WTC11 (cell line): ENCODE results near the gene ACVR2B. TPM values are rescaled to one million over a fixed set of nuclear protein-coding genes. Genes with fewer than 3 reads are reported as not detected.

Source experiments
- ATAC-seq: fragments of 200-7000 bp; cut with Tn5 transposase; 2 replicates; pipeline ENCODE4 v1.10.0; 2021; ENCODE audit warnings: mild to moderate bottlenecking, moderate library complexity
- Bru-seq: library from RNA; stranded (reverse); fragments of 400-500 nt; gene quantifications from one replicate; lab custom pipeline; 2021; lab: Mats Ljungman, UMichigan
- CTCF ChIA-PET: fragments of 300-600 bp; sonication (Branson Sonifier 250); formaldehyde crosslinking; loops from one replicate; lab custom pipeline; 2021; ENCODE audit warnings: antibody characterized with exemption; lab: Charles Lee
- POLR2A ChIA-PET: fragments of 350-600 bp; sonication (Branson Sonifier 250); formaldehyde crosslinking; loops from one replicate; lab custom pipeline; 2021; ENCODE audit warnings: antibody characterized with exemption; lab: Charles Lee
- DNase-seq: peaks from one replicate; pipeline ENCODE4 v3.0.0; 2021; ENCODE audit warnings: low spot score
- H3K27ac Mint-ChIP-seq: 2 replicates; pipeline ENCODE4 v1.8.0; 2021; ENCODE audit warnings: mixed read lengths
- H3K27me3 Mint-ChIP-seq: 2 replicates; pipeline ENCODE4 v1.8.0; 2021; ENCODE audit warnings: low read depth, mild to moderate bottlenecking, moderate library complexity, mixed read lengths
- H3K36me3 Mint-ChIP-seq: 2 replicates; pipeline ENCODE4 v1.8.0; 2021; ENCODE audit warnings: mixed read lengths
- H3K4me1 Mint-ChIP-seq: 2 replicates; pipeline ENCODE4 v1.8.0; 2022; ENCODE audit warnings: mixed read lengths
- H3K4me3 Mint-ChIP-seq: 2 replicates; pipeline ENCODE4 v1.8.0; 2021; ENCODE audit warnings: mild to moderate bottlenecking, moderate library complexity, mixed read lengths
- H3K9me3 Mint-ChIP-seq: 2 replicates; pipeline ENCODE4 v1.8.0; 2021; ENCODE audit warnings: mixed read lengths
- AFF4 ChIP-seq: sonication (generic); formaldehyde crosslinking; IDR thresholded peaks from 2 replicates; pipeline ENCODE4 v1.8.1; 2023; ENCODE audit warnings: mild to moderate bottlenecking, missing genetic modification reagents, borderline replicate concordance
- ARID4B ChIP-seq: sonication (generic); formaldehyde crosslinking; IDR thresholded peaks from 2 replicates; pipeline ENCODE4 v1.8.0; 2023; ENCODE audit warnings: missing genetic modification reagents, mild to moderate bottlenecking, borderline replicate concordance
- CREB1 ChIP-seq: sonication (generic); formaldehyde crosslinking; IDR thresholded peaks from 2 replicates; pipeline ENCODE4 v1.8.0; 2023; ENCODE audit warnings: mild to moderate bottlenecking, missing genetic modification reagents
- CTCF ChIP-seq: fragments of 200-600 bp; IDR thresholded peaks from 2 replicates; pipeline ENCODE4 v1.8.0; 2022; ENCODE audit warnings: antibody characterized with exemption
- ESRRA ChIP-seq: sonication (generic); formaldehyde crosslinking; IDR thresholded peaks from 2 replicates; pipeline ENCODE4 v1.8.1; 2022; ENCODE audit warnings: mild to moderate bottlenecking, missing genetic modification reagents, borderline replicate concordance
- FOXP1 ChIP-seq: sonication (generic); formaldehyde crosslinking; IDR thresholded peaks from 2 replicates; pipeline ENCODE4 v1.8.0; 2022; ENCODE audit warnings: missing genetic modification reagents, mild to moderate bottlenecking, moderate library complexity, borderline replicate concordance
- IRF2 ChIP-seq: sonication (generic); formaldehyde crosslinking; IDR thresholded peaks from 2 replicates; pipeline ENCODE4 v1.8.0; 2022; ENCODE audit warnings: low read depth, missing genetic modification reagents, borderline replicate concordance
- JUN ChIP-seq: sonication (generic); formaldehyde crosslinking; IDR thresholded peaks from 2 replicates; pipeline ENCODE4 v1.8.0; 2023; ENCODE audit warnings: mild to moderate bottlenecking, missing genetic modification reagents
- KAT7 ChIP-seq: sonication (generic); formaldehyde crosslinking; IDR thresholded peaks from 2 replicates; pipeline ENCODE4 v1.8.1; 2023; ENCODE audit warnings: missing genetic modification reagents, mild to moderate bottlenecking, borderline replicate concordance
- MLX ChIP-seq: sonication (generic); formaldehyde crosslinking; IDR thresholded peaks from 2 replicates; pipeline ENCODE4 v1.8.1; 2023; ENCODE audit warnings: mild to moderate bottlenecking, missing genetic modification reagents, moderate library complexity
- SP1 ChIP-seq: sonication (generic); formaldehyde crosslinking; conservative IDR thresholded peaks from 2 replicates; pipeline ENCODE4 v1.8.1; 2022; ENCODE audit warnings: missing genetic modification reagents
- ZNF317 ChIP-seq: sonication (generic); formaldehyde crosslinking; IDR thresholded peaks from 2 replicates; pipeline ENCODE4 v1.8.1; 2023; ENCODE audit warnings: low read depth, mild to moderate bottlenecking, moderate library complexity, missing genetic modification reagents, borderline replicate concordance
- long read RNA-seq, 3 experiments: library from RNA in 1 of 3; library from capped mRNA in 1 of 3; library from polyadenylated mRNA in 1 of 3; unstranded in 2 of 3; stranded (forward) in 1 of 3; transcript quantifications; one replicate each; pipeline ENCODE4 v2.0.0, GENCODE V29; 2021
- total RNA-seq: library from RNA; stranded (reverse); gene quantifications from 3 replicates; pipeline ENCODE4 v1.2.3, GENCODE V29; 2021
- TF ChIP-seq, protein P1 (sequence below): sonication (generic); formaldehyde crosslinking; IDR thresholded peaks from 2 replicates; pipeline ENCODE4 v1.8.1; 2022; ENCODE audit warnings: low read depth, missing genetic modification reagents, borderline replicate concordance
- TF ChIP-seq, protein P2 (sequence below): sonication (generic); formaldehyde crosslinking; IDR thresholded peaks from 2 replicates; pipeline ENCODE4 v1.8.0; 2022; ENCODE audit warnings: mild to moderate bottlenecking, missing genetic modification reagents
- TF ChIP-seq, protein P3 (sequence below): sonication (generic); formaldehyde crosslinking; IDR thresholded peaks from 2 replicates; pipeline ENCODE4 v1.8.1; 2022; ENCODE audit warnings: mild to moderate bottlenecking, moderate library complexity, missing genetic modification reagents
- TF ChIP-seq, protein P4 (sequence below): sonication (generic); formaldehyde crosslinking; IDR thresholded peaks from 2 replicates; pipeline ENCODE4 v1.8.1; 2022; ENCODE audit warnings: low read depth, mild to moderate bottlenecking, moderate library complexity, missing genetic modification reagents, borderline replicate concordance

The ACVR2B gene
- total RNA-seq = 104 to 117 TPM (median 112 TPM) in 3 replicates
- percentile 96 among the genes with signal in this experiment for Bru-seq, nascent RNA
- long read RNA-seq, experiment 1, full-length matches to known transcripts = 13 of 203 reads
- long read RNA-seq, experiment 1, partial matches to known transcripts = 3 of 203 reads
- long read RNA-seq, experiment 1, other reads (novel, unspliced or antisense) = 187 of 203 reads
- long read RNA-seq, experiment 2, full-length matches to known transcripts = 7 of 66 reads
- long read RNA-seq, experiment 2, partial matches to known transcripts = 1 of 66 reads
- long read RNA-seq, experiment 2, other reads (novel, unspliced or antisense) = 58 of 66 reads
- long read RNA-seq, experiment 3, full-length matches to known transcripts = 1 of 5 reads
- long read RNA-seq, experiment 3, partial matches to known transcripts = 0 of 5 reads
- long read RNA-seq, experiment 3, other reads (novel, unspliced or antisense) = 4 of 5 reads

DNA sequence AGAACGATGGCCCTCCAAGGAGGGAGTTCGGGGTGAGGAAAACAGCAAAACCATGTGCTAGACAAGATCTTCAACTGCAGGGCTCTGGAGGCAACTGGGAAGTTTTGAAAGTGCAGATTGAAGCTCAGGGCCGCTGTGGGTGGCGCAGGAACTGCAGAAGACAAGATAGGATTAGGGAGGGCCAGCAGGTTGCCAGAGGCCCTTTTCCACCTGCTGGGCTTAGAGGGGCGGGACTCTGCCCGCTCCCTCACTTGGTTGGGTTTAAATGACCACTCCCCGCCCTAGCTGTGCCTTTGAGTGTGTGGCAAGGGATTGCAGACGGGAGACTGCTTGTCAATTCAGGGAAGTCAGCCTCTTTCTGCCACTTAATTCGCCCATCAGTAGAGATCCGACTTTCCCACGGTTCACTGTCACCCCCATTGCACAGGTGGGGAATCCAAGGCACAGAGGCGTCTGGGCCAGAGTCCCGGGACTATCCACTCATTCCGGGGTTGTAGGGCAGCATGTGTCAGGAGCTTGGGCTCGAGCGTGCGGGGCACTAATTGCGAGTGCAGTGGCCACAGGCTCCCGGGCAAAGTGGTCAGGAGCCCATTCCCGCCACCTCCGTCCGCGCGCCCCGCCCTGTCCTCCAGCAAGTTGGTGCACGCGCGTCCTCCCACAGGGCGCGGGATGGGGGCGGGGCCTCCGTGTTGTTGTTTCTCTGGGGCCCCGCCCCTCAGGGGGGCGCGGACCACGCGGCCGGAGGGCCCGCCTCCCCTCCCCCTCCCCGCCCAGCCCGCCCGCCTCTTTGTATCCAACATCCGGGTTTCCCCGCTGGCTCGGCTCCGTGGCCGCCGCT, at the start of gene ACVR2B:
Gene ACVR2B (plus strand): TSS at position 816 of the 838 bp plus-strand sequence. CDS start 433 bp downstream, outside the sequence.
- H3K4me1 Mint-ChIP-seq = peaks cover 31% of the 10 kb centered on the region
- ATAC-seq = peak; percentile 74
- peak within 1 kb of the TSS; percentile 98 for H3K27ac Mint-ChIP-seq
- POLR2A ChIA-PET = interaction anchor here (1.0 kb wide), 1 partner anchor 106 kb away, joined by 7 read pairs; the partner anchor contains the start of gene XYLB
- H3K27me3 Mint-ChIP-seq = no peaks in the 10 kb centered on the region; the same call in 1 of the 2 replicates
- peaks cover 13% of the 10 kb centered on the region for H3K9me3 Mint-ChIP-seq
- peak; percentile 82 for DNase-seq
- H3K4me3 Mint-ChIP-seq = peak within 1 kb of the TSS; percentile 98
- CTCF ChIA-PET = interaction anchor here (1.4 to 1.6 kb wide), 4 partner anchors 26 to 456 kb away, joined by 3 to 20 read pairs (median 4); partner anchors contain the start of genes EXOG and XYLB
- peaks cover 6% of the 10 kb centered on the region for H3K36me3 Mint-ChIP-seq
- TF ChIP-seq KAT7 (CRISPR knock-in tag) (no peak), SP1 (CRISPR knock-in tag) (0 out of 2 replicates have a peak, but pooled peaks have one; percentile 30), MLX (CRISPR knock-in tag) (no peak), IRF2 (CRISPR knock-in tag) (no peak), JUN (CRISPR knock-in tag) (no peak), ZNF317 (no peak), AFF4 (CRISPR knock-in tag) (no peak), FOXP1 (CRISPR knock-in tag) (no peak), ESRRA (CRISPR knock-in tag) (no peak), ARID4B (CRISPR knock-in tag) (peak; percentile 21; the same call in 1 of the 2 replicates), CREB1 (CRISPR knock-in tag) (no peak), CTCF (no peak)
- TF ChIP-seq, protein P1, sequence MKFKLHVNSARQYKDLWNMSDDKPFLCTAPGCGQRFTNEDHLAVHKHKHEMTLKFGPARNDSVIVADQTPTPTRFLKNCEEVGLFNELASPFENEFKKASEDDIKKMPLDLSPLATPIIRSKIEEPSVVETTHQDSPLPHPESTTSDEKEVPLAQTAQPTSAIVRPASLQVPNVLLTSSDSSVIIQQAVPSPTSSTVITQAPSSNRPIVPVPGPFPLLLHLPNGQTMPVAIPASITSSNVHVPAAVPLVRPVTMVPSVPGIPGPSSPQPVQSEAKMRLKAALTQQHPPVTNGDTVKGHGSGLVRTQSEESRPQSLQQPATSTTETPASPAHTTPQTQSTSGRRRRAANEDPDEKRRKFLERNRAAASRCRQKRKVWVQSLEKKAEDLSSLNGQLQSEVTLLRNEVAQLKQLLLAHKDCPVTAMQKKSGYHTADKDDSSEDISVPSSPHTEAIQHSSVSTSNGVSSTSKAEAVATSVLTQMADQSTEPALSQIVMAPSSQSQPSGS = no peak
- TF ChIP-seq, protein P2, sequence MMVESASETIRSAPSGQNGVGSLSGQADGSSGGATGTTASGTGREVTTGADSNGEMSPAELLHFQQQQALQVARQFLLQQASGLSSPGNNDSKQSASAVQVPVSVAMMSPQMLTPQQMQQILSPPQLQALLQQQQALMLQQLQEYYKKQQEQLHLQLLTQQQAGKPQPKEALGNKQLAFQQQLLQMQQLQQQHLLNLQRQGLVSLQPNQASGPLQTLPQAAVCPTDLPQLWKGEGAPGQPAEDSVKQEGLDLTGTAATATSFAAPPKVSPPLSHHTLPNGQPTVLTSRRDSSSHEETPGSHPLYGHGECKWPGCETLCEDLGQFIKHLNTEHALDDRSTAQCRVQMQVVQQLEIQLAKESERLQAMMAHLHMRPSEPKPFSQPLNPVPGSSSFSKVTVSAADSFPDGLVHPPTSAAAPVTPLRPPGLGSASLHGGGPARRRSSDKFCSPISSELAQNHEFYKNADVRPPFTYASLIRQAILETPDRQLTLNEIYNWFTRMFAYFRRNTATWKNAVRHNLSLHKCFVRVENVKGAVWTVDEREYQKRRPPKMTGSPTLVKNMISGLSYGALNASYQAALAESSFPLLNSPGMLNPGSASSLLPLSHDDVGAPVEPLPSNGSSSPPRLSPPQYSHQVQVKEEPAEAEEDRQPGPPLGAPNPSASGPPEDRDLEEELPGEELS (CRISPR knock-in tag) = no peak
- TF ChIP-seq, protein P3, sequence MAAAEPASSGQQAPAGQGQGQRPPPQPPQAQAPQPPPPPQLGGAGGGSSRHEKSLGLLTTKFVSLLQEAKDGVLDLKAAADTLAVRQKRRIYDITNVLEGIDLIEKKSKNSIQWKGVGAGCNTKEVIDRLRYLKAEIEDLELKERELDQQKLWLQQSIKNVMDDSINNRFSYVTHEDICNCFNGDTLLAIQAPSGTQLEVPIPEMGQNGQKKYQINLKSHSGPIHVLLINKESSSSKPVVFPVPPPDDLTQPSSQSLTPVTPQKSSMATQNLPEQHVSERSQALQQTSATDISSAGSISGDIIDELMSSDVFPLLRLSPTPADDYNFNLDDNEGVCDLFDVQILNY (CRISPR knock-in tag) = no peak
- TF ChIP-seq, protein P4, sequence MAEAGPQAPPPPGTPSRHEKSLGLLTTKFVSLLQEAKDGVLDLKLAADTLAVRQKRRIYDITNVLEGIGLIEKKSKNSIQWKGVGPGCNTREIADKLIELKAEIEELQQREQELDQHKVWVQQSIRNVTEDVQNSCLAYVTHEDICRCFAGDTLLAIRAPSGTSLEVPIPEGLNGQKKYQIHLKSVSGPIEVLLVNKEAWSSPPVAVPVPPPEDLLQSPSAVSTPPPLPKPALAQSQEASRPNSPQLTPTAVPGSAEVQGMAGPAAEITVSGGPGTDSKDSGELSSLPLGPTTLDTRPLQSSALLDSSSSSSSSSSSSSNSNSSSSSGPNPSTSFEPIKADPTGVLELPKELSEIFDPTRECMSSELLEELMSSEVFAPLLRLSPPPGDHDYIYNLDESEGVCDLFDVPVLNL (CRISPR knock-in tag) = no peak
